NCI-H510A (cell line): Measurements from ENCODE around the gene RAB15.

Experiments
- DNase-seq: peaks from one replicate; lab custom pipeline; 2025; lab: John Stamatoyannopoulos, UW

The RAB15 gene

DNA sequence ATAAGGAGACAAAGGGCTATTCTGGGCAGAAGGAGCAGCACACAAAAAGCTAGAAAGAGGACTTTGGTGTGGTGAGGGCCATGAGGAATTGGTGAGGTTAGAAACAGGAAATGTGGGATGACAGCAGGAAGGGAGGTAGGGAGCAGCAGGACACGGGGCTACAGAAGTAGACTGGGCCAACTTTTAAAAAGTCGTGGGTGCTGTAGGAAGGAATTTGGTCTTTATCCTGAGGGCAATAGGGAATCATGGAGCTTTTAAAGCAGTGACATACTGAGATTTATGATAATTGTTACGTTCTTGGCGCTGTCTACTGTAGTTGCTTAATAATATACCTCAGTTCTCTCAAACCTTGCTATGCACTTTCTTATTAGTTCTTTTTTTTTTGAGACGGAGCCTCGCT is 66.1 kb downstream of the RAB15 start:
- no peak for DNase-seq

GRCh38 chr14:64899958-64900357 is 72.2 kb downstream of the RAB15 start:
- DNase-seq: no peak
